Measurements from ENCODE around the gene STIP1.
A peak's percentile ranks its signal among the peaks of the same experiment; 100 is the strongest.

STIP1 gene

GRCh38 chr11:64185693-64186491, at the start of gene STIP1:
Gene STIP1 (plus strand): TSS chr11:64186171. CDS start chr11:64186262, 91 bp downstream.
- TF ChIP-seq CTCF (IDR thresholded peaks at IDR 0.05; ENCODE audit: low read depth, low read length) (no peak; the same call in 1 of the 2 replicates), EZH2phosphoT487 (IDR thresholded peaks at IDR 0.05; ENCODE audit: low read depth) (no peak)
- Histone ChIP-seq H3K4me1 (ENCODE audit: low read length) (peaks cover 12% of the 10 kb centered on the region), H4K20me1 (ENCODE audit: insufficient read depth, low read length) (peaks cover 8% of the 10 kb centered on the region), H3K36me3 (replicated peaks; ENCODE audit: low read depth, low read length) (peaks cover 20% of the 10 kb centered on the region), H3K27me3 (ENCODE audit: low read depth, low read length) (no peaks in the 10 kb centered on the region), H3K9me3 (ENCODE audit: insufficient read depth, low read length) (no peaks in the 10 kb centered on the region), H3K79me2 (ENCODE audit: low read length) (peaks cover 23% of the 10 kb centered on the region), H3K27ac (ENCODE audit: low read length) (peak within 1 kb of the TSS; percentile 48), H3K4me3 (ENCODE audit: low read length) (peak within 1 kb of the TSS; percentile 84), H3K4me2 (ENCODE audit: low read length) (peak within 1 kb of the TSS; percentile 90), H3K9ac (ENCODE audit: low read length) (peak within 1 kb of the TSS; percentile 73), H2AFZ (ENCODE audit: low read depth, low read length) (peak within 1 kb of the TSS; percentile 11; the same call in 1 of the 2 replicates)

GRCh38 chr11:64136765-64137441, 49.1 kb upstream of the STIP1 start:
- Histone ChIP-seq H3K27me3 (ENCODE audit: low read depth, low read length) (no peaks in the 10 kb centered on the region), H3K4me2 (ENCODE audit: low read length) (no peak overlapping the region), H3K9me3 (ENCODE audit: insufficient read depth, low read length) (no peaks in the 10 kb centered on the region), H3K4me3 (ENCODE audit: low read length) (no peak overlapping the region), H3K27ac (ENCODE audit: low read length) (no peak overlapping the region), H2AFZ (ENCODE audit: low read depth, low read length) (no peak overlapping the region), H3K4me1 (ENCODE audit: low read length) (peaks cover 12% of the 10 kb centered on the region), H3K36me3 (replicated peaks; ENCODE audit: low read depth, low read length) (no peaks in the 10 kb centered on the region), H3K9ac (ENCODE audit: low read length) (no peak overlapping the region), H3K79me2 (ENCODE audit: low read length) (no peaks in the 10 kb centered on the region), H4K20me1 (ENCODE audit: insufficient read depth, low read length) (peaks cover 8% of the 10 kb centered on the region)
- TF ChIP-seq EZH2phosphoT487 (IDR thresholded peaks at IDR 0.05; ENCODE audit: low read depth), result no peak

GRCh38 chr11:64138398-64138797, 47.6 kb upstream of the STIP1 start:
- no peak overlapping the region for H3K4me2 ChIP-seq (ENCODE audit: low read length)
- no peak overlapping the region for H3K27ac ChIP-seq (ENCODE audit: low read length)
- H3K79me2 ChIP-seq (ENCODE audit: low read length), result no peaks in the 10 kb centered on the region
- no peak overlapping the region for H3K9ac ChIP-seq (ENCODE audit: low read length)
- H3K4me1 ChIP-seq (ENCODE audit: low read length), result peaks cover 14% of the 10 kb centered on the region
- no peak for TF ChIP-seq CTCF (IDR thresholded peaks at IDR 0.05; ENCODE audit: low read depth, low read length)
- H3K9me3 ChIP-seq (ENCODE audit: insufficient read depth, low read length), result no peaks in the 10 kb centered on the region
- H3K27me3 ChIP-seq (ENCODE audit: low read depth, low read length), result no peaks in the 10 kb centered on the region
- no peaks in the 10 kb centered on the region for H3K36me3 ChIP-seq (replicated peaks; ENCODE audit: low read depth, low read length)
- H2AFZ ChIP-seq (ENCODE audit: low read depth, low read length), result no peak overlapping the region
- H3K4me3 ChIP-seq (ENCODE audit: low read length), result no peak overlapping the region
- H4K20me1 ChIP-seq (ENCODE audit: insufficient read depth, low read length), result peaks cover 6% of the 10 kb centered on the region

- H3K4me3 ChIP-seq (ENCODE audit: low read length), result no peak overlapping the region
- H2AFZ ChIP-seq (ENCODE audit: low read depth, low read length), result no peak overlapping the region
- TF ChIP-seq EZH2phosphoT487 (IDR thresholded peaks at IDR 0.05; ENCODE audit: low read depth) (no peak), CTCF (IDR thresholded peaks at IDR 0.05; ENCODE audit: low read depth, low read length) (no peak)
- no peak overlapping the region for H3K27ac ChIP-seq (ENCODE audit: low read length)
- no peaks in the 10 kb centered on the region for H3K27me3 ChIP-seq (ENCODE audit: low read depth, low read length)
- H3K4me1 ChIP-seq (ENCODE audit: low read length), result peaks cover 20% of the 10 kb centered on the region
- no peaks in the 10 kb centered on the region for H3K79me2 ChIP-seq (ENCODE audit: low read length)
- peaks cover 6% of the 10 kb centered on the region for H4K20me1 ChIP-seq (ENCODE audit: insufficient read depth, low read length)
- H3K9me3 ChIP-seq (ENCODE audit: insufficient read depth, low read length), result no peaks in the 10 kb centered on the region
- H3K9ac ChIP-seq (ENCODE audit: low read length), result no peak overlapping the region
- no peak overlapping the region for H3K4me2 ChIP-seq (ENCODE audit: low read length)
- no peaks in the 10 kb centered on the region for H3K36me3 ChIP-seq (replicated peaks; ENCODE audit: low read depth, low read length)
These were observed 46.9 kb upstream of the STIP1 start for GRCh38 chr11:64139049-64139448.
